Muscle of back (tissue), 11 donors: ENCODE data around the gene SORCS2. TPM values are rescaled to one million over a fixed set of nuclear protein-coding genes. Genes with fewer than 3 reads are reported as not detected.
"Not testable (repeated sequence)": the region's sequence is repeated elsewhere in the genome, so short reads cannot be mapped to it uniquely, and the experiment has no call there.

Source experiments
- DNase-seq, 3 donors: peaks; one replicate each; pipeline versions ENCODE4 v3.0.0 to v3.0.0-alpha.2; 2013
- polyA plus RNA-seq, 10 donors: library from polyadenylated mRNA; unstranded; fragments of 120-200 nt; gene quantifications; one replicate each; pipeline ENCODE4 v1.2.1, GENCODE V29; 2013; ENCODE audit not compliant: insufficient read length in 10 of 10

SORCS2 gene
- polyA plus RNA-seq, 10 donors: 6.5 to 21.0 (median 10.8) TPM

- DNase-seq: no peak
Measured at GRCh38 chr4:7158991-7159390, 33.3 kb upstream of the SORCS2 start.

GRCh38 chr4:7159923-7160322 is 32.4 kb upstream of the SORCS2 start:
- DNase-seq: no peak

- DNase-seq: no peak
Measured at GRCh38 chr4:7160439-7160838, 31.9 kb upstream of the SORCS2 start.

GRCh38 chr4:7160951-7161440 is 31.3 kb upstream of the SORCS2 start:
- DNase-seq: no peak

- DNase-seq: no peak
Measured at GRCh38 chr4:7161721-7162214, 30.6 kb upstream of the SORCS2 start.

- DNase-seq: not testable (repeated sequence)
Measured at GRCh38 chr4:7165056-7165873, 27.1 kb upstream of the SORCS2 start.

- DNase-seq: no peak
Measured at GRCh38 chr4:7165874-7166201, 26.5 kb upstream of the SORCS2 start.

- DNase-seq: no peak
Measured at GRCh38 chr4:7166237-7166636, 26.1 kb upstream of the SORCS2 start.

- DNase-seq: no peak
Measured at GRCh38 chr4:7166981-7167700, 25.2 kb upstream of the SORCS2 start.

- no peak for DNase-seq
Measured at GRCh38 chr4:7167706-7168105, 24.6 kb upstream of the SORCS2 start.

- DNase-seq: no peak
Measured at GRCh38 chr4:7168106-7168505, 24.2 kb upstream of the SORCS2 start.

GRCh38 chr4:7169134-7169533 is 23.2 kb upstream of the SORCS2 start:
- no peak for DNase-seq

GRCh38 chr4:7170012-7170411 is 22.3 kb upstream of the SORCS2 start:
- no peak for DNase-seq

GRCh38 chr4:7171191-7171900 is 21.0 kb upstream of the SORCS2 start:
- DNase-seq: no peak

- no peak for DNase-seq
Measured at GRCh38 chr4:7172508-7172907, 19.8 kb upstream of the SORCS2 start.

GRCh38 chr4:7172946-7173345 is 19.4 kb upstream of the SORCS2 start:
- DNase-seq: no peak

GRCh38 chr4:7173841-7174449 is 18.4 kb upstream of the SORCS2 start:
- DNase-seq: no peak

- DNase-seq: no peak
Measured at GRCh38 chr4:7179158-7179557, 13.2 kb upstream of the SORCS2 start.

GRCh38 chr4:7180938-7181337 is 11.4 kb upstream of the SORCS2 start:
- DNase-seq: no peak

GRCh38 chr4:7182616-7183015 is 9.7 kb upstream of the SORCS2 start:
- no peak for DNase-seq

GRCh38 chr4:7183161-7183560 is 9.2 kb upstream of the SORCS2 start:
- DNase-seq: no peak
